ENCODE results near the gene ROMO1.
"Not testable (repeated sequence)": the region's sequence is repeated elsewhere in the genome, so short reads cannot be mapped to it uniquely, and the experiment has no call there.

ROMO1 gene

DNA sequence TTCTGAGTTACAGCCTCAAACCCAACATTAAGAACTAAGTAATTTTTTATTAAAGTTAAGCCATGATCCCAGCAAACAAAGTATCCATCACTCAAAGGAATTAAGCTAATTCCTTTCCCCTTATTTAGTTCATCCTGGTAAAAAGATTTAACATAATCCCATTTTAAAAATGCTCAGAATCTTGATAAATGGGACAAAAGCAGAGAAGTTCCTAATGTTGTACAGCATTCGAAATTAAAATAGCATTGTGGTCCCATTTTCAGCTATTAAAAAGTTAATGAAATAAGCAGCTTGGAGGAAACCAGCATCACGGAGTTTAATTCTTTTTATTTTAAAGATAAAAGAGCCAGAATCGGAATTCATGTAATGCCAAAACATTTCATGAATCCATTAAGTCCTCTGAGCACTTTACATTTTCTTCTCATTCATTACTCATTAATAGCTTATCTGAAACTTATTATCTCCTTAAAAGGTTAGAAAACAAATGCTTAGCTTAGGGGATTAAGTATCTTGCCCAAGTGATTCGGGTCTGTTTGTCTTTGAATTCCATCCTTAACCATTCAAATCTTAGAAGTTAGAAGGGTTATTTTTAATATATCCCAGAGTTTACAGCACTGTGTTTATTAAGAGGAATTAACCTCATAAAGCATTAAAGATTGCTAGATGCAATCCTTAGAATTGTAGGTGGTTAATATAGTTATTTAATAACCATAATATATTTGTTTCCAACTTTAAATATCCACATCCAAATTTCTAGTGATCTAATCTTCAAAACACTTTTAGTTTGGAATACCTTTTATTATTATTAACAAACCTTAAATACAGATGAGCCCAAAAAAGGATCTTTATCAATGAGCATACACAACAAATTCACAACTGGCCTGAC, 31.6 kb downstream of the ROMO1 start:
- no peak for DNase-seq (ENCODE audit: low read depth)

DNA sequence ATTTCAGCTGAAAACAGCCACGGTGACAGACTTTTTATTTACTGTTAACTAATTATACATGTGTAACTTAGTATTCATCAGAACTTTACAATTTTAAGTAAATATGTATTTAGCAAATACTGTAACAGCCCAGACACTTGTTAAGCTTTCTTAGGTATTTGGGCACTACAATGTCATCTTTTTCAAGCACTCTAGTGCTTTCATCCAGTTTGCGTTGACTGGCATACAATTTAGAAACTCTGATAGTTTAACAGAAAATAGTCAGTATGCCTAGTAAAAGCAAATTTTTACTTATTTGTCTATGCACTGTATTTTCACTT, 32.2 kb downstream of the ROMO1 start:
- no peak for DNase-seq (ENCODE audit: low read depth)

DNA sequence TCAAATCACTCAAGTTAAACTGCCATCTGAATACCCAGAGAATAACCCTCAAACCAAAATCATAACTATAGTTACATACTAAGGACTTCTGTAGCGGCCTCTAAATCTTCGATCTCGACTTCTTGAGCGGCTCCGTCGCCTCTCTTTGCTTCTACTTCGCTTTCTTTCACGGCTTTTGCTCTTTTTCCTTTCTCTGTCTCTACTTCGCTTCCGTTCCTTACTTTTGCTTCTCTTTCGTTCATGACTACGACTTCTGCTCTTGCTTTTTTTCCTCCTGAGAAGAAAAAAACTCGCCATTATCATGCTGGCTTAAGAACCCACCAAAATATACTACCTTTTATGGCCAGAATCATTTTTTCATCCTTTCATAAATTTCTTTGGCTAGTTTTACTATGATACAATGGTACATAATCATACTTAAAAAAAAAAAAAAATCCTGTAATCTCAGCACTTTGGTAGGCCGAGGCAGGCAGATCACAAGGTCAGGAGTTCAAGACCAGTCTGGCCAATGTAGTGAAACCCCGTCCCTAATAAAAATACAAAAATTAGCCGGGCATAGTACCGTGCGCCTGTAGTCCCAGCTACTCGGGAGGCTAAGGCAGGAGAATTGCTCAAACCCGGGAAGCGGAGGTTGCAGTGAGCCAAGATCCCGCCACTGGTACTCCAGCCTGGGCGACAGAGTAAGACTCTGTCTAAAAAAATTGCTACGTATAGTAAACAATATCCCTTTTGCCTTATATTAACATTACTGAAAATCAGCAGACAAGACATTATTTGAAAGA, 32.8 kb downstream of the ROMO1 start:
- DNase-seq (ENCODE audit: low read depth) = no peak

DNA sequence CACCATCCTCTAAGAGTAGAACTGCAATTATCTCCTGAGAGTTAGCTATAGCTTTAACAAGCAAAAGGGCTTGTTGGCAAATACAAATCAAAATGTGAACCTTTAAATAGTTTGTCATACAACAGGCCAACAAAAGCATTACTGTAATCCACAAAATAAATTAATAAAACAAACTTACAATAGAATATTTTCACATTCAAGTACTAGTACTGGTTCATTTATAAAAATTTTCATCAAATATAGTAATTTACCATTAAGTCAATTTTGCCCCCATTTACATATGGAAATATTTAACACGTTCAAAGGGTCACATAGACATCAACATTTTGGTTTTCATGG, 33.4 kb downstream of the ROMO1 start:
- no peak for DNase-seq (ENCODE audit: low read depth)

DNA sequence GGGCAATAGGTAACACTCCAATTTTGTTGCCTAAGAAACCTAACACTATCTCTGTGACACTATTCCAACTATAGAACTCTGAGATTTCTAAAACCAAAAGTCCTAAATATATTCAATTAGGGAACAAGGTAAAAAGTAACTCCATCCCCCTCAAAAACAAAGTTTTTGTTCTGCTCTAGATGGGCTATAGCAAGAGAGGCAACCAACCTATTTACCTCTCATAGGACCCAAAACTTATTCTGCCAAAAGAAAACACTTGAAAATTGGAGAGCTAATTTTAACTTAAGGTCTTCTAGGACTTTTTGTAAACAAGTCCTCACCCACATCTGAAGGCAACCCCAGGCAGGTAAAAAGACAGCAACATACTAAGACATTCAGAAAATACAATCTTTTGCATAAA, 35.2 kb downstream of the ROMO1 start:
- DNase-seq (ENCODE audit: low read depth) = no peak

DNA sequence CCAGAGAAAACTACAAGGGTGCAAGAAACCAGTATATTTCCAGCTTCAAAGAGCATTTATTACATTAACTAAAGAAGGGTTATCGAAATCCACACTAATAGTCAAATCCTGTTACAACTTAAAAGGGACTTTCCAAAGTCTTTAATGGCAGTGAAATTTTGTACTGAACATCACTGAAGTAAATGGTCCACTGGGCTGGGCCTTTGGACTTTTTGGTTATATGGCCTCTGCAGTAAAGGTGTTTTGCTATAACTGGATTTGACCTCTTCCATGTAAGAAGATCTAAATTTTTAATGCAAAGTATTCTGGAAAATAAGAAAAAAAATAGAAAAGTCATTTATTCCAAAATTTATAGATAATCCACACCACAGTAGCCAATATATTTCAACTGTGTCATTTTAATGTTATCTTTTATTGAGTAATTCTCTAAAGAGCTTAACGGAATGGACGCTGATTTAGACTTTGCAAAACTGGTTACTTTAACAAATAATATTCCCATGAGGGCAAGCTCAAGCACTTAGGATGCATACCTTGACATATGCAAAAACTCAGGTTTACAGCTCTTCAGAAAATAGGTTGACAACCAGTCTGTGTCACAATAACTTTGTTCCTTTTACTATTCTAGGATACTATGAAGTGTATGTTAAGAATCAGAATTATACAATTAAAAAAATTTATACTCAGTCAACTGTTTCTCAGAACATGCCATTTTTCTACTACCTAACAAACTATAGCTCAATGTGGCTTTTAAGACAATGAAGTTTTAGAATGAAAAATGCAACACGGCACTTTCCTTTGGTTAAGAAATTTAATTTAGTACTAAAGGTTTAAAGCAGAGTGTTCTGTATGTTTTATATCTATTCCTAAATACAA, 35.8 kb downstream of the ROMO1 start:
- no peak for DNase-seq (ENCODE audit: low read depth)

DNA sequence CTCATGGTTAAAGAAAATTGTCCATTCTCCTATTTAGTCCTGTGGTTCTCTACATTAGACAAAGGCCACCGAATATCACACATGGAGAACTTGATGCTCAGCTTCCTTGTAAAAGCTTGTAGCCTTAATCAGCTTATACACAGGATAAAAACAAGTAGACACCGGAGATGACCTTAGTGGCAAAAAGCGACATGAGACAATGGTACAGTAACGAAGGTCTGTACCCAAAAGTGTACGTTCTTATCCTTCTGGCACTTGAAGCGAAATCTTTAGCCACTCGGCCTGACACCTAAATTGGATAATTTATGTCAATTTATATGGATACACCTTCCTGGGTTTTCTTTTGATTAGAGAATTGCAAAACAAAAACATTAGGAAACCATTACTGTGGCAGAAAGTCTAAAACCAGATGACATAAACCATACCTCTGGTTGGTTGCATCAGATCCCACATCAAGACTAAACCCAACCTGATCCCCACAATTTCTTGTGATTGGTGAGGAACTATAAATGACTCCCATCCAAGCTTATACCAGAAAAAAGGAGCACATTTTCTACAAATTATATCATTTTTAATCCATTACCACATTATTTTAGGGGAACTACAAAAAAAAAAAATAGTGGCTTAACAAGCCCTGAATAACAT, 36.7 kb downstream of the ROMO1 start:
- DNase-seq (ENCODE audit: low read depth) = no peak

DNA sequence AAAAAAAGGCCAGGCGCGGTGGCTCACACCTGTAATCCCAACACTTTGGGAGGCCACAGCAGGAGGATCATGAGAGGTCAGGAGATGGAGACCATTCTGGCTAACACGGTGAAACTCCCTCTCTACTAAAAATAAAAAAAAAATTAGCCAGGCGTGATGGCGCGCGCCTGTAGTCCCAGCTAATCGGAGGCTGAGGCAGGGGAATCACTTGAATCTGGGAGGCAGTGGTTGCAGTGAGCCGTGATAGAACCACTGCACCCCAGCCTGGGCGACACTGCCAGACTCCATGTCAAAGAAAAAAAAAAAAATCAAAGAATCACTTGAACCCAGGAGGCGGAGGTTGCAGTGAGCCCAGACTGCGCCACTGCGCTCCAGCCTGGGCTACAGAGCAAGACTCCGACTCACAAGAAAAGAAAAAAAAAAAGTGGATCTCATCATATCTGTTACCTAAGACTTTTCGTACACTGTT, 38.7 kb downstream of the ROMO1 start:
- no peak for DNase-seq (ENCODE audit: low read depth)

DNA sequence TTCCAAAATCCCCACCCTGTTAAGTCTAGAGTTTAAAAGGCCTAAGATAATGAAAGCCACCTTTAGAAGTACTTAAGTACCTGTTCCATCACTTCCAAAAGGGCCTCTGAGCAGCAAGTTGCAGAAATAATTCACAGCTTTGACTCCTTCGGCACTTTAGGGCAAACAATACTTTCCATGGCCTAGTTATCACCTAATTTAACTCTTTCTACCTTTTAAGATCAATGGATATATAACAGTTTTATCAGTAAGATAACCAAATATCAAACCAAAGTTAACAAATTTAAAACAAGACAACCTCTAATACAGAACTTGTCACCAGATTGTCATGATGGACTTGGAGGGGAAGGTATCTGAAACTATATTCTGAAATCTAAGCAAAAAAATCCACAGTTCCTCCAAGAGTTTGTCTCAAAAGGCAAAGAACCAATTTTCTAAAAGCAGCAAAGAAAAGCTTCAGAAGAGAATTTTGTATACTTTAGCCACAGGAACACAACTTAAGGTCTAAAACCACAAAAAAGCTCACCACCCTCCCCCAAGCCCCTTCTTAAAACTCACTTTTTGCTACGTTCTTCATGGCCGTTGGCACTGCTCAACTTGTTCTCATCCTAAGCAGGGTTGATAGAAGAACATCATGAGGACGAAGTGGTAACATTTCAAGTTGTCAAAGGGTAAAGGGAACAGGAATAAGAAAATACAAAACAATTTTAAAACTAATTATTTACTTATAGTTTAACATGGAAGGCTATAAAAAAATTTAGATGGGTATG, 39.4 kb downstream of the ROMO1 start:
- DNase-seq (ENCODE audit: low read depth) = no peak

DNA sequence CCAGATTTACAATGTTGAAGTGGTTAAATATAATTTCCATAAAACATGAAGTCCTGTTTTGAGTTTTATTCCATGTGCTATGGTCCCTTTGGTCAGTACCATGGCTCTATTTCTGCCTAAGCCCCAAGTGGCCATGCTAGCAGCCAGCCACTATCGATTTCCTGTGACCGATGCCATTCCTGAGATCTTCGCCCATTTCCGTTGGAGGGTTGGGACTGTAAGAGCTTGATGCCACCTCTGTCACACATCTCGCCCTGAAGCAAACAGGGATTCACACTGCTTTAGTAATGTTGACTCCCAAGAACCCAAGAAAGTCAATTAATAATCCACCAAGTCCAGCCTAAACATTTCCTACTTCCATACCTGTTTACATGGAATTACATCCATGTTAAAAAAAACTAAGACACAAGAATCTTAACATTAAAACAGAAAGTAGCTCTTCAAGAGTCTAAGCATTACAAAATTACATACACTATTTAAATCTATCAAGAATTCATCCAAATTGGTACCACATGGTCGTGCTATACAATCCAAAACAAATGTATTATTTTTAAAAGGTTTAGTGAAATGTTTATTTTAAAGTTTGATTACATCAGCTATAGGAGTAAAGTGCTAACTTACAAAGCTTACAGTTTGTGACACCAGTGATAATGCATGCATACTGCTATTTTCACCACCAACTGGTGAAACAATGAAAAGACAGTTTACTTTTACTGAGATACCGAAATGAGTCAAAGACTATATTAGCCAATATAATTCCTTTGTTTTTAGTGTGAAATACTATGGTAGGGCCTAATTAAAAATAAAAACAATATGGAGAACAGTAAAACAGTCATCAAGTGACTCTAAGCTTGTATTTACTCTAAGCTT, 40.3 kb downstream of the ROMO1 start:
- no peak for DNase-seq (ENCODE audit: low read depth)

DNA sequence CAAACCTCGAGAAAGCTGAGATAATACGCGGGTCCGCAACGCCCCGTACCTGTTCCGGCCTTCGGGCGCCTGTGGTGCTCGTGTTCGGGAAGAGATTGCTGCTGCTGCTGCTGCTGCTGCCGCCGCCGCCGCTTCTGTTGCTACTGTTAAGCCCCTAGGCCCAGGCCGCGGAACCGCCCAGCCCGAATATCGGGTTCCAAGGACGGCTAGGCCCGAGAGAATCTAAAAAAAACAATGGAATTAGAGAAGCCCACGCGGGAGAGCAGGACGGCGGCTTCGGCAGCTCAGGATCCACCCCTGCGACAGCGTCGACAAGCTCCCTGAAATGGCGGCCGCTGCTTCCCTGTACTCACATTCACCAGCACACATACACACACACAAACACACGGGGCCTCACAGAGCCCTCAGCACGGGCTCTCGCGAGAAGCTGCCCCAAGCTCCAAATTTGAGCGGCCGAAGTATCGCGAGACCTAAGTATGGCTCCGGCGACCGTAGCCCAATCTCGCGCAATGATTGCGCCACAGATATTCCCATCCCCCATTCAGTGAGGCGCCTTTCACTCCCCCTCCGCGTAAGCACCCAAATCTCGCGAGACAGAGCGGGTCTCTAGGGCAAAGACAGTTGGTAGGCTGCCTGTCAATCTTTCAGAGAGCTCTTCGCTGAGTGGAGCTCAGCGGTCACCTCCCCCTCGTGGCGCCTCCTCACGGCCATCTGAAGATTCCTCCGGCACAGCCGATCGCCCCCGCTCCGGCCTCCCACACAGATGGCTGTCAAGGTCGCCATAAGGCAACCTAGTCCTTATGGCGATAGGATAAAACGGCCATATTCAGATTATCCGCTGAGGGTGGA, 42.9 kb downstream of the ROMO1 start, which contains the start of gene RBM39:
Gene RBM39 (minus strand): TSS at position 369 of the 849 bp plus-strand sequence. CDS start 1,386 bp downstream, outside the sequence.
- peak; percentile 96 for DNase-seq (ENCODE audit: low read depth)

DNA sequence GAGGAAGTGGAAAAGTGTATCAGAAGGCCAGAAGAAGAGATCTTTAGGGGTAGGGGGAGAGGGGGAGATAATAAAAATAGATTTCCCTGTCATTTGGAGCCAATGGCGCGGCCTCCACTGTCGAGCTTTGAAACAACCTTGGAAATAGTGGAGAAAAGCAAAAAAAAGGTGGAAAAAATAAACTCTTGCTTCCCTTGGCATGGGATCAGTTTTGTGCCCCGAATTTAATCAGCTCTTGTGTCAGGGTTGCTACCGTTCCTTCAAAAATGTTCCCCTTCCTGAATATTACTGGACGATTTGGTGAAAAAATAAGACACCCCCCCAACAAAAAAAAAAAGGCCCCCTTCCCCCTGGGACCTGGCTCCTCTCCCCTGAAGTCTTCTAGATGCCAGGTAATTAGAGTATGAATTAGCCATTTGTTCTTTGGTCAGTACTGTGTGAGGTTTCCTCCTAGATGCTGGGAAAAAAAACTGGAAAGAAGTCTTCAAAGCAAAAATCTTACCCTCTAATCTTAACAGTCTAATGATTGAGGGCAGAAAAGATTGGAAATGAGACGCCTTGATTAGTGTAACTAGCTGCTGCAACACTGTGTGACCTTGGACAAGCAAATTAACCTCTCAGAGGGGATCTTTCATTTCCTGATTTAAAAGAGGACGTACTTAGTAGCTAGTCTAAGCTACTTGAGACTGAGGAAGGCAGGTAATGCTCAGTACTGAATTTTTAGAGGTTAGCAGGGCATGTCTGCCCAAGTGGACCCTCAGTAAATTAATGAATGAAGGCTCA, 43.7 kb downstream of the ROMO1 start:
- no peak for DNase-seq (ENCODE audit: low read depth)

DNA sequence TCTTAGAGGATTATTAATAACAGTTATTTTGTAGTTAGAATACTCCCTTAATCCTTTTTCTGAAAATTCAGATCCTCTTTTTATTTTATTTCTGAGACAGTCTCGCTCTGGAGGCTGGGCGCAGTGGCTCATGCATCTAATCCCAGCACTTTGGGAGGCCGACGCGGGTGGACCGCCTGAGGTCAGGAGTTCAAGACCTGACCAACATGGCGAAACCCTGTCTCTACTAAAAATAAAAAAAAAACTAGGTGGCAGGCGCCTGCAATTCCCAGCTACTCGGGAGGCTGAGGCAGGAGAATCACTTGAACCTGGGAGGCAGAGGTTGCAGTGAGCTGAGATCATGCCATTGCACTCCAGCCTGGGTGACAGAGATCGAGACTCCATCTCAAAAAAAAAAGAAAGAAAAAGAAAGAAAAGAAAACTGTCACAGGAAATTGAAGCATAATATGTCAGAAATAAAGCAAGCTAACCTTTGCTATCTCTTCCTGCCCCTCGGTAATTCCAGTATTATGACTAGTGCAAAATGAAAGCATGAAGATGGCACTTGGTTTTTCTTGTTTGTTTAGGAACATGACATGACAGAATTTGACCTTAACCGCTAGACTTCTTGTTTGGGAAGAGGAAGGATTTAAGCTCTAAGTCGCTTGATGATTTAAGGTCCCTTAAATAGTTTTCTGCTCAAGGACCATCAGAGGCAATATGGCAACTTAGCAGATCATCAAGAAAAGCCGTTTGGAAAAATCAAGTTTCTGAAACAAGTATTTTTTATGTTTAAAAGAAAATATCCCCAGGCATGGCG, 44.7 kb downstream of the ROMO1 start:
- DNase-seq (ENCODE audit: low read depth) = no peak

DNA sequence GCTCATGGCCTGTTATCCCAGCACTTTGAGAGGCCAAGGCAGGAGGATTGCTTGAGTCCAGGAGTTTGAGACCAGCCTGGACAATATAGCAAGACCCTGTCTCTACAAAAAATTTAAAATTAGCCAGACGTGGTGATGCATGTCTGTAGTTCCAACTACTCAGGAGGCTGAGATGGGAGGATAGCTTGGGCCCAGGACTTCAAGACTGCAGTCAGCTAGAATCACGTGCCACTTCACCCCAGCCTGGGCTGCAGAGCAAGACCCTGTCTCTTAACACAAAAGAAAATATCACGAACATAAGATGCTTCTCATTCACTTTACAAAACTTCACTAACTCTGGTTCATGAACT, 45.3 kb downstream of the ROMO1 start:
- DNase-seq (ENCODE audit: low read depth) = not testable (repeated sequence)

All from activated T-helper 1 cell treated with Interleukin-2 at 50 U/mL for 16 hours (primary cell).